Measurements from ENCODE around the gene CDH6. TPM values are rescaled to one million over a fixed set of nuclear protein-coding genes. Genes with fewer than 3 reads are reported as not detected.

Gene CDH6
- total and polyA plus RNA-seq, 2 donors (not counting 3 experiments of a cell fraction or from before 2014, with no cell fraction given), result 0.06 TPM; not detected in 1

DNA sequence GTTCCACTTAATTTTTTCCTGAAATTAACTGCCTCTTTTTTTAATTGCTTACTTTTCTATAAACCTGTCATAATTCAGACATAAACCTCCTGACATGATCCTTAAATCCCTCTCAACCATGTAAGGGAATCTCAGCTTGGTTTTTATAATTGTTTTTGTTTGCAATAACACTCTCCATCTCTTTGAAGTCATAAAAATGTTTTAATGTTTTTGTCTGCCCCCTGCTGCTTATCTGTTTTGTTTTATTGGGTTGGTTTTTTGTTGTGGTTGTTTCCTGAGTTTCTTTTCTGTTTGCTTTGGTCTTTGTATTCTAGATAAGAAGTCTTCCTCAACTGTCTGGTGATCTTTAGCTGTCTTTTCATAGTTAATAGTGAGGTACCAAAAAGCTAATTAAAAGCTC lies 142.0 kb downstream of the CDH6 start:
- TF ChIP-seq MYC (IDR thresholded peaks at IDR 0.05; ENCODE audit: low read depth, low read length), result no peak
- TF ChIP-seq POLR2AphosphoS5 (IDR thresholded peaks at IDR 0.05; ENCODE audit: insufficient read depth, low read depth, low read length), result no peak
- no peak for TF ChIP-seq FOS (IDR thresholded peaks at IDR 0.05; ENCODE audit: borderline replicate concordance, insufficient read depth, low read length)
- TF ChIP-seq GATA2 (IDR thresholded peaks at IDR 0.05; ENCODE audit: insufficient read depth, insufficient read length, low read depth, low read length), result no peak
- TF ChIP-seq EZH2 (IDR thresholded peaks at IDR 0.05; ENCODE audit: borderline replicate concordance, low read depth, low read length, severe bottlenecking), result no peak
- TF ChIP-seq CTCF (IDR thresholded peaks at IDR 0.05; ENCODE audit: extremely low read depth in 1 of 2, insufficient read depth in 1 of 2, low read depth in 1 of 2, low read length in 2 of 2), result no peak
- TF ChIP-seq MAX (IDR thresholded peaks at IDR 0.05; ENCODE audit: insufficient read depth, insufficient read length), result no peak
- TF ChIP-seq POLR2A (IDR thresholded peaks at IDR 0.05; ENCODE audit: low read depth, low read length), result no peak
- no peak for TF ChIP-seq JUN (IDR thresholded peaks at IDR 0.05; ENCODE audit: borderline replicate concordance, insufficient read depth, insufficient read length, low read depth)
- Histone ChIP-seq H3K4me3 (replicated peaks in 1 of 3; ENCODE audit: insufficient read depth in 1 of 3, low read depth in 1 of 3, low read length in 3 of 3) (no peak overlapping the region), H3K4me1 (ENCODE audit: control insufficient read depth, extremely low read depth, insufficient read depth, low read length) (no peaks in the 10 kb centered on the region), H4K20me1 (replicated peaks; ENCODE audit: control insufficient read depth, extremely low read depth, insufficient read depth, low read length) (no peaks in the 10 kb centered on the region), H3K9me1 (replicated peaks; ENCODE audit: control insufficient read depth, extremely low read depth, insufficient read depth, low read length) (no peaks in the 10 kb centered on the region), H2AFZ (ENCODE audit: low read depth, low read length) (no peak overlapping the region), H3K79me2 (ENCODE audit: control insufficient read depth, insufficient read depth, low read length) (no peaks in the 10 kb centered on the region), H3K4me2 (ENCODE audit: insufficient read depth, low read length) (no peak overlapping the region), H3K27me3 (ENCODE audit: control insufficient read depth in 2 of 2, insufficient read depth in 2 of 2, low read length in 2 of 2) (no peaks in the 10 kb centered on the region), H3K9me3 (replicated peaks; ENCODE audit: control insufficient read depth, insufficient read depth, low read length) (no peaks in the 10 kb centered on the region), H3K9ac (replicated peaks; ENCODE audit: extremely low read depth, insufficient read depth, low read length) (no peak overlapping the region), H3K27ac (ENCODE audit: insufficient read depth, low read depth, low read length) (no peak overlapping the region), H3K36me3 (ENCODE audit: control insufficient read depth in 2 of 2, extremely low read depth in 1 of 2, insufficient read depth in 2 of 2, low read length in 2 of 2) (no peaks in the 10 kb centered on the region)
- DNase-seq (ENCODE audit: low read depth, low spot score), result no peak
- no peak for FAIRE-seq
- ChIA-PET CTCF (no interaction called here), POLR2A (no interaction called here)
- dilution Hi-C loops (cut with MboI; ENCODE audit: extremely low pct_ligation_motif_present, low sequenced_read_pairs) (no loop called here), intact Hi-C loops (cut with micrococcal nuclease) (no loop called here)
- BruUV-seq (replicated peaks), result no TSS peak
